ENCODE measurements around the gene DCST1. TPM values are rescaled to one million over a fixed set of nuclear protein-coding genes. Genes with fewer than 3 reads are reported as not detected.
"Not testable (repeated sequence)": the region's sequence is repeated elsewhere in the genome, so short reads cannot be mapped to it uniquely, and the experiment has no call there.

The DCST1 gene
- total and polyA plus RNA-seq, 2 of the 8 experiments (the other 6 are each of a cell fraction or from before 2014, with no cell fraction given): not detected

- not testable (repeated sequence) for H3K23me2 ChIP-seq (ENCODE audit: low read depth, low read length); H4K5ac ChIP-seq (ENCODE audit: insufficient read length, low read depth, low read length); H2AK5ac ChIP-seq (ENCODE audit: low read depth, low read length); H2AFZ ChIP-seq (ENCODE audit: low read length); H3K18ac ChIP-seq (ENCODE audit: extremely low read depth, low read length); H2BK12ac ChIP-seq (ENCODE audit: low read depth, low read length); H3K14ac ChIP-seq (ENCODE audit: insufficient read length); H2BK20ac ChIP-seq (ENCODE audit: low read length); H3K4me3 ChIP-seq (ENCODE audit: extremely low read depth in 1 of 4, insufficient read depth in 2 of 4, low read depth in 3 of 4, low read length in 4 of 4); H3K27me3 ChIP-seq (replicated peaks in 1 of 4; ENCODE audit: control insufficient read depth in 3 of 4, extremely low read depth in 1 of 4, insufficient read depth in 3 of 4, low read length in 3 of 4); H3K79me2 ChIP-seq (ENCODE audit: control insufficient read depth in 1 of 2, insufficient read depth in 2 of 2, low read length in 2 of 2); H4K20me1 ChIP-seq (replicated peaks in 1 of 2; ENCODE audit: control insufficient read depth in 1 of 2, insufficient read depth in 2 of 2, low read length in 2 of 2); H3K4me2 ChIP-seq (ENCODE audit: insufficient read depth in 1 of 2, low read depth in 2 of 2, low read length in 2 of 2); FAIRE-seq; H2BK120ac ChIP-seq (replicated peaks; ENCODE audit: low read depth, low read length); H2BK5ac ChIP-seq (ENCODE audit: low read depth, low read length); DNase-seq (ENCODE audit: low read depth in 1 of 2, low spot score in 2 of 2); H3K36me3 ChIP-seq (ENCODE audit: control insufficient read depth in 2 of 4, insufficient read depth in 4 of 4, low read length in 3 of 4); H3K4ac ChIP-seq (replicated peaks; ENCODE audit: insufficient read length, low read depth, low read length); H3K9me3 ChIP-seq (ENCODE audit: insufficient read depth in 2 of 2, low read depth in 1 of 2, low read length in 1 of 2); H4K91ac ChIP-seq (replicated peaks; ENCODE audit: insufficient read length, low read length); H3K56ac ChIP-seq (replicated peaks; ENCODE audit: insufficient read length, low read depth, low read length); H3K9ac ChIP-seq (replicated peaks in 1 of 4; ENCODE audit: extremely low read depth in 1 of 4, low read depth in 3 of 4, low read length in 3 of 4); H2BK15ac ChIP-seq (ENCODE audit: low read length); H3K79me1 ChIP-seq (ENCODE audit: low read depth, low read length); H3K4me1 ChIP-seq (replicated peaks in 1 of 4; ENCODE audit: control insufficient read depth in 3 of 4, insufficient read depth in 4 of 4, low read length in 3 of 4); H3K23ac ChIP-seq (ENCODE audit: insufficient read length); H3K27ac ChIP-seq (ENCODE audit: low read depth, low read length); H4K8ac ChIP-seq (ENCODE audit: extremely low read depth, insufficient read depth, low read length)
- TF ChIP-seq RAD21 (IDR thresholded peaks at IDR 0.05 in 1 of 2, conservative IDR thresholded peaks at IDR 0.05 in 1 of 2; ENCODE audit: low read depth in 2 of 2, low read length in 2 of 2) (peak in 1 of 2 experiments; percentile 20; a peak in 1 of 4 replicates), CTCF (IDR thresholded peaks at IDR 0.05; ENCODE audit: control extremely low read depth in 1 of 3, insufficient read depth in 1 of 3, low read depth in 1 of 3, low read length in 3 of 3) (peak in 2 of 3 experiments; percentile 41 to 43; a peak in 3 of 4 replicates)
- POLR2A ChIA-PET (ENCODE audit: partially characterized antibody): interaction anchor here (0.6 to 42.8 kb wide), 10 partner anchors 13 to 126 kb away, joined by 3 to 702 read pairs (median 4); partner anchors contain the start of genes CKS1B, FLAD1, PBXIP1 and PMVK
- 67% methylated on average over 10 of the region's 13 CpGs; no CpG with 5 or more reads in 1 of the 2 experiments for WGBS, 2 experiments (ENCODE audit: extremely low coverage in 1 of 2, insufficient coverage in 1 of 2, insufficient read length in 1 of 2, insufficient replicate concordance in 2 of 2, low coverage in 1 of 2, low lambda C conversion rate in 2 of 2, missing lambda C conversion rate in 1 of 2)
- CTCF ChIA-PET (ENCODE audit: partially characterized antibody): interaction anchor here (0.6 to 14.0 kb wide), 20 partner anchors 9 to 143 kb away, joined by 3 to 334 read pairs (median 4); partner anchors contain the start of genes CKS1B, EFNA4, FLAD1 and PBXIP1
Measured at GRCh38 chr1:154995301-154995983, 38.2 kb upstream of the DCST1 start.
